ENCODE measurements around the gene IMP4.
A peak's percentile ranks its signal among the peaks of the same experiment; 100 is the strongest.

IMP4 gene

DNA sequence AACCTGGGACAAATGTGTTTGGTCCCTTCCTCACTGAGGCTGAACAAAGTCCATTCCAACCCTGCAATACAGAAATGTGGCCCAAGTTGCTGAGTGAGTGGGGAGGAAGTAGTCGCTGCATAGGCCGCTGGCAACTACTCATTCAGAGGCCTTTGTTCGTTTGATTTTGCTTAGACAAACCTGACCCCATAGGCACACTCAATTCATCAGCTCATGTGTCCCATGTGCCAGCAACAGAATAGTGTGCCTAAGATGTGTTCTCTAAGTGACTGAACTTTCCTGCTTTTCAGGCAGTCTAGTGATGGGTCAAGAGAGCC lies 36.2 kb downstream of the IMP4 start:
- no peak for DNase-seq

DNA sequence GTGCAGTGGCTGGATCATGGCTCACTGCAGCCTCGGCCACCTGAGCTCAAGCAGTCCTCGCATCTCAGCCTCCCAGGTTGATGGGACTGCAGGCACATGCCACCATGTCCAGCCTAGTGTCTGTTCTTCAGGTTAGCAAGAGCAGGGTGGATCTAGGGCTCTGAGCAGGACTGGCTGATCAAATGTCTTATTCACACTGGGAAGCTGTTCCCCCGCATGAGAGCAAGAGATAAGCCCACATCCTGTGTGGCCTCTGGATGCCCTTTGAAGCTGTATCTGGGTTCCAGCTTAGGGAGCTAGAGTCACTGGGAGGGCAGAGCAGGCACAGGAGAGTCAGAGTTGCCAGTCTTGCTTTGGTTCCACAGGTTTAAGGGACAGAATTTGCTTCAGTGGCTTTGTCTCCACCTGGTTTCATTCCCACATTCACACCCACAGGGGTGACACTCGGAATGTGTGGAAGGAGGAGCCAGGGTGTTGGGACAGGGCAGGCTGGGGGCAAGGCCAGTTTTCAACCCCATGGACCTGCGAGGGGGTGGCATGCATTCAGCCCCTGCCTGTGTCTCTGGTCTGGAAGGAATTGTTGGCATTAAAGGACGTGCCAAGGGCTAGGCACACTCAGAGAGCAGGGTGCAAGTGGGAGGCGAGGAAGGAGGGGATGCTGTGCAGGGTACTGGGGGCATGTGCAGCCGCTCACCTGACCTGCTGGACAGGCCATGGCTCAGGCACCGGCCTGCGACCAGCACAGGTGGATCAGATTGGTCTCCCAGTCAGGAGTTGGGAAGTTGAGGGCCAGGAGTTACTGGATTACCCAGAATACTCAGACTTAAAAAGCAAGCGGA lies 37.6 kb downstream of the IMP4 start:
- no peak for DNase-seq

DNA sequence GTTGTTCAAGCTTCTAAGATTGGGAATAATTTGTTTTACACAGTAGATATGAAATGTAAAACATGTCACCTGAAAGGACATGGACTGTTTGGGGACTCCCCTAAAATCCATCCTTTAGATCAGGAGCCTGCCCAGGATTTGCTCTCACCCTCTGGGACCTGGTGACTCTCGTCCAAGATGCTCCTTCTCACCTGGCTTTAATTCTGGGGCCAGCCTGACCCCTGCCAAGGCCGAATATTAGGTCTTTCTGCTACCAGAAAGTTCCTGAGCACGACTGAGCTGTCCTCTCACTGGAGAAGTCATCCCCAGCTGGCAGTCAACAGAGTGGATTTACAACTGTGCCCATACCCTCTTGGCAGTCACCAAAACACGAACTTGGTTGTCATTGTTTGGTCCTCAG lies 38.4 kb downstream of the IMP4 start:
- no peak for DNase-seq

DNA sequence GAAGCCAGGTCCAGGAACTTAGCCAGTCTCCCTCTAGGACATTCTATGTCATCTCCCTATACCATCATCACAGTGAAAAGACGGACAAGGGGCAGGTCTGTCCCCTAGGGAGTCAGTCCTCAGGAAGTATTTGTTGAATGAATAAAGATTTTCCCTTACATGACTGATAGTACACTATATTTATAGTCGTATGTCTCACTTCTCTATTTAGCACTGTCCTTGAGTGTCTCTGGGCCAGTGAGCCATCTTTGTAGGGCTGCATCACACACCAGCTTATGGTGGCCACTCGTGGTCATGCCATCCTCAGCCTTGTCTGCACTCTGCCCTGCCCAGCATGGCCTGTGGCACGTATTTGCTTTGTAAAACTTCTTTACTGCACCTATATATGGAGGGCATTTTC lies 38.9 kb downstream of the IMP4 start:
- DNase-seq: no peak

DNA sequence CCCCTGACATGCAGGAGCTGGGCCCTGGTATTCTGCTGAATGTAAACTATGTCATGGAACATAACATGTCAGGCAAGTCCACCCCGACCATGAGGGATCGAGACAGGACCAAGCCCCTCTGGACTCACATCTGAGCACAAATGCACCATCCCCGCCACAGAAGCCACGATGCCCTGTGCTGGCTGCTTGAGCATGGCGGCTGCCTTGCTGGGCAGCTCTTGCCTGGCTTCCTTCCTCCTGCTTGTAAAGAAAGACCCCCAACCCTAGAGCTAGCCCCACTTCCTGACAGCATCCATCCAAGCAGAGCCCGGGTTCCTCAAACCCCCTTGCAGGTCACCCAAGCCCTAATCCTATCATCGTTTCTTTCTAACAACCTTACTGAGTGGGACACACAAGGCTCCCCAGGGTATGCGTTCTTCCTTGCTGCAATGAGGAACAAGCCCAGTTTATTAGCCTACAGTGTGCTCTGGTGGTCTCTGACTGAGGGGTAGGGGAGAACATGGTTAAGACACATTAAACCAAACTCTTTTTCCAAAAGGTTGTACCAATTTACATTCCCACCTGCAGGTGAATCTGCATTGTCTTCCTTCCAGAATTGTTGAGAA lies 39.7 kb downstream of the IMP4 start:
- DNase-seq: no peak

DNA sequence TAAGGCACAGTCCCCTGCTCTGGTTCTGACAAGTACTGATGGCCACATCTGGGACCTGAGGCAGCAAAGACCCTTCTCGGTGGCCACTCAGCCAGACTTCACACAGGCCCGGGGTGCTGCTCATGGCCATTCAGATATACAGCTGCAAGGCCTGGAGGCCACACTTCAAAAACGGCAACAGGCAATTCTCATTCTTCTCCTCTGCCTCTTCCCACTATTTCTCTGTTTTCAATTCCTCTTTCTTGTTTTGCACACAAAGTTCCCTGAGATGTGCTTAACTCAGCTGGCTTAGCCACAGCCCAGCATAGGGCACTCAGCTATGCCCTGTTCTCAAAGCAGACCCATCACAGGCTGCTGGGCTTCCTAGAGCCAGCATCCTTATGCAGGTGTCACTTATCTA lies 43.0 kb downstream of the IMP4 start:
- peak; percentile 43 for DNase-seq

DNA sequence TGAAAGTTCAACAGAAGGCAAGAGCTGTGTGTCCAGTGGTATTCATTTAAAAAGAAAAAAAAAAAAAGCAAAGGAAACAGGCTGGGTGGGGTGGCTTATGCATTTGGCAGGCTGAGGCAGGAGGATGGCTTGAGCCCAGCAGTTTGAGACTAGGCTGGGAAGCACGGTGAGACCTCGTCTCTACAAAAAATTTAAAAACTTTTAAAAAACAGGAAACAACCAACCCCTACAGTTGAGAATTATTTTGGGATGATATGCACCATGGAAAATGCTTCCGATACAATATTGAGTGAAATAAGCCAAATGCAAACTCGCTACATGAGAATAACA lies 44.3 kb downstream of the IMP4 start:
- DNase-seq: peak; percentile 37

DNA sequence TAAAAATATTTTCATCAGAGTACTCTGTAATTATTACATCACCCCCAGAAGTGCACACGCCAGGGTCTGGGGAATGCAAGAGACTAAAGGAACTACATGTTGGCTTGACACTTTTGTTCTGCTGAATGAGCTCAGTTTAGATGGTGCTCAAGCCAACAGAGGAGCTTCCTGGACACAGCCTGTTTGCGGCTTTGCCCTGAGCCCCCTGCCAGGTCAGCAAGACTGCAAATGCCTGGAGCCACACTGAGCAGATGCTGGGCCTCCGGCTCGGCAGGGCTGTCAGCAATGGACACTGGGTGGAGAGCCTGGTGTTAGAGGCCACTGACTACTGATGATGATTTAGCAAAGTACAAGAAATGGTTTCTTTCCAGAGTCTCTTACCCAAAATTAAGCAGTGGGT lies 45.1 kb downstream of the IMP4 start:
- no peak for DNase-seq

DNA sequence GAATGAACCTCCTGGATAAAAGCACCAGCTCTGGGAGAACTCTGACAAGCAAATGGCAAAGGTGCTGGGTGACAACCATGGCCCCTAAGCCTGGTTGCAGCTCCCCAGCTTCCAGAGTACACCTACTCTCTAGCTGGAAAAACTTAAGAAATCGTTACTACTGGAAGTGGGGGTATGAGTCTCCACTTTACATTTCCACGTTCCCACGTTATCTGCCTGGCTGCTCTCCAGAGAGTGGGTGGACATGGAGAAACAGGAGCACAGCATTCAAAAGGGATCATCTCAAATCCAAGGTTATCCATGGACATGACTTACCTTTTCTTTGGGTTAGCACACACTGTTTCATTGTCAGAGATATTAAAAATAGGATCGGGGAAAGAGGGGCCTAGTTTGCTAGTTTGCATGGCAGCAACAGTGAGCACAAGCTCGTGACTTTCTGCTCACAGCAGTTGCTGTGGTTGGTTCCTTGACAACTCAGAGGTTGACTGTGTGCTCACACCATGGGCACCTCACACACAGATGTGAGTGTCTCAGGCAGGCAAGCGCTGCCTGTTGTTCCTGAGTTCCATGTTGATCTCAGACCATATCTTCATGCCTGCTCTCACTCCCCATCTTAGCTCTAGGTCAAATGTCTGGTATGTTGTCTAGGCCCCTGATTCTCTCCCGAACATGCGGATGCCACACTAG lies 45.7 kb downstream of the IMP4 start:
- DNase-seq: no peak

DNA sequence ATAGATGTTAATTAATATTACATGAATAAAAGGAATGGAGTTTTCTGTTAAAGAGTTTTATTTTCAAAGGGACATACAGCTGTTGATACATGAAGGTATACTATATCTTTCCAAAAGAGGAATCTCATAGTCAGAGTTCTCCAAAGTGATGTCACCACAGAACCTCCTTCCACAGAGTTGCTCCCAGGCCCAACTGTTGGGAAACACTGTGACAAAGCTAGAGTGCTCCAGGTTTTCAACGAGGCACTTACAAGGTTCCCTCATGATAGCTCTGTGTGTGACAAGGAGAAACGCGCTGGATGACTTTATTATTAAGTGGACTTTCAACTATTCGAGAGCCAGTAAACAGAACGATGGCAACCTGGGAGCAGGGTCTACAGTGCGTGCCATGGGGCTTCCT lies 46.7 kb downstream of the IMP4 start:
- no peak for DNase-seq

DNA sequence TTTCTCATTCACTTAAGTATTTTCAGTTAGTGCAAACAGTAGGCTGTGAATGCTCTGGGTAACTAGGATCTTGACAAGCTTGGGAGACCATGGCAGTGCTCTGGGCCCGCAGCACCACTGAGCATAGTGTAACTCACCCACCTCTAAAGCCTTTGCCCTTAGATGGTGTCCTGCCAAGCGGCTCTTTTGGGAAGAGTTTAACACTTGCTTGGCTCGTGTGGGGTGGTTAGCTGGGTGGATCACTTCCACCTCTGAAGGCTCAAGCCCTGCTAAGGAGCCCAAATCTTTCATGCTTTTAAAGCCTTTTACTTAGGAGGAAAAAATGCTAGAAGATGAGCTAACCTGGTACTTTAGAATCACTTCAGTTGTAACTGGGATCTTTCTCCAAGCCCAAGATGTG lies 47.1 kb downstream of the IMP4 start:
- no peak for DNase-seq

DNA sequence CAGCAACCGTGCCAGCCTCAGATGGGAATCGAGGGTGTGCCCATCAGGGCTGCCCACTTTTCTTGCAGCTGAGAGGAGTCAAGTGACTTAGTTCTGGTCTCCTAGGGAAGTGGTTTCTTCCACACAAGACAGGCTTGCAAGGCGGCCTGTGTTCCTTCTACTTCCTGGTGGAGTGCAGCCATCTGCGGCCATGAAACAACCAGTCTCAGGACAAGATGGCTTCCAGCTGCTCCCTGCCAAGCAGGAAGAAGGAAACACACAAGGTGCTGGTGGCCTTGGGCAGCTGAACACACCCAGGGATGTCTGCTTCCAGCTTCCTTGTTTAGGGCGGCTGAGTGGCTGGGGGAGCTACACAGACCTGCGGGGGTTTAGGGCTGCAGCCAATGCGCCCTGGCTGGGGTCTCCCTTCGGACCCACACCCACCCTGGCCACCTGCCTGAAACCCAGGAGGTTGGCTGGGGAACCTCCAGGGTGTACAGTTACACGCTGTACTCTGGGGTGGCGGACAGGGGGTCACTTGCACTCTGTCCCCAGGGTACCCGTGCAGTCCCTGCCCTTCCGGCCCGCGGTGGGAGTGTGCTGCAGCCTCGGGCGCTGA lies 47.9 kb downstream of the IMP4 start:
- DNase-seq: peak; percentile 22

DNA sequence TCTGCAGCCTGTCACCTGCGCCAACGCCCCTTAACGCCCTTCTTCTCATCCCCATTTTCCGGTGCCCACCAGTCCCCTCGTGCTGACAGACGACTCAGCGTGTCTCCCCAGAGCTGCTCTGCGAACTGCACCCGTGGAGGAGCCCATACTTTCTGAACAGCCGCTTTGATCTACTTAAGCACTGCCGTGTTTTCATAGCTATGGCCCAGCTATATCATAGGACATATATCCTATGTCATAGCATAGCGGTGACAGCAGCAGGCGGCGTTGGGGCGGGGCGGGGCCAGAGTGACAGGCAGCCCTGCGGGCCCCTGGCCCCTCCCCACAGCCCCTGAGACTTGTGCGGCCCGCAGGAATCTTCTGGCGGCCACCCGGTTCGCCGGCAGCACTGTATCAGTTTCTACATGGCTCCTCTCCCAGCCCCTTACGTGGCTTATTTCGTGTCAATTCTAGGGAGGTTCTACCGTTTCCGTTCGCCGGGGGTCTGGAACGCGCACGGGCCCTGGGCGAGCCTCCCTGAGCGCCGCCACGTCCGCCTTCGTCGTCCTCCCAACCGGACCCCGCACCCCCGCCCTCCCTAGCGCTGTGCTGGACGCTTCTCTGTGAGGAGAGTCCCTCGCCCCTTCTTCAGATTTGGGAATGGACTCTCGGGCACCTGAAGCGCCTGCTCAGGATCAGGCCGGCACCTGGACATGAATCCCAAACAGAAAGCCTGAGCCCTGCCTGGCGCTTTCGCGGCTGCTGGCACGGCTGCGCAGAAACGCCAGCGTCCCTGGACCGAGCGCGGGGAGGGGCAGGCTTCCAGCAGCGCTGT lies 48.6 kb downstream of the IMP4 start:
- DNase-seq: peak; percentile 76

DNA sequence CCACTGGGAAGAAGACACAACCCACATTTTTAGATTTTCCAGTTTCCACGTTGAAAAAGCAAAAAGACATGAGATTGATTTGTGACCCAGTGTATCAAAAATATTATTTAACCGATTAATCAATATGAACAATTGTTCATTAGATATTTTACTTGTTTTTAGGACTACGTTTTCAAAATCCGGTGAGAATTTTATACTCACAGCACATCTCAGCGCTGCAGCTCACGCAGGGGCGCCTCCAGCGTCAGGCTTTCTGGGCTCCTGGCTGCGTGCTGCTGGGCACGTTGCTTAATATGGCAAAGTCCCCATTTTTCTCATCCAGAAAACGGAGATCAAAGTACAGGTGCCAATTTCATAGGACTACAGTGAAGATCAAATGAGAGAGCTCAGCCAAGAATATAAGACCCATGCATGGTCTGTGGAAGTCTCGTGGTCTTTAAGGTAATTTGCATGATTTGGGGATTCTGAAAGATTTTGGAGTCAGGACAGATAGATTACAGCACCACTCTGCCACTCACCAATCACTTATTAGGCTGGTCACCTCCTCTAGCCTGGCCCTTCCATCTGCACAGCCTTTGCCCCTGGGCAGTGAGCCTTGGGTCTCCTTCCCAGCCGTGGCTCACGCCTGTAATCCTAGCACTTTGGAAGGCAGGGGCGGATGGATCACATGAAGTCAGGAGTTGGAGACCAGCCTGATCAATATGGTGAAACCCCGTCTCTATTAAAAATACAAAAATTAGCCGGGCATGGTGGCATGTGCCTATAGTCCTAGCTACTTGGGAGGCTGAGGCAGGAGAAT lies 49.4 kb downstream of the IMP4 start:
- peak; percentile 71 for DNase-seq

DNA sequence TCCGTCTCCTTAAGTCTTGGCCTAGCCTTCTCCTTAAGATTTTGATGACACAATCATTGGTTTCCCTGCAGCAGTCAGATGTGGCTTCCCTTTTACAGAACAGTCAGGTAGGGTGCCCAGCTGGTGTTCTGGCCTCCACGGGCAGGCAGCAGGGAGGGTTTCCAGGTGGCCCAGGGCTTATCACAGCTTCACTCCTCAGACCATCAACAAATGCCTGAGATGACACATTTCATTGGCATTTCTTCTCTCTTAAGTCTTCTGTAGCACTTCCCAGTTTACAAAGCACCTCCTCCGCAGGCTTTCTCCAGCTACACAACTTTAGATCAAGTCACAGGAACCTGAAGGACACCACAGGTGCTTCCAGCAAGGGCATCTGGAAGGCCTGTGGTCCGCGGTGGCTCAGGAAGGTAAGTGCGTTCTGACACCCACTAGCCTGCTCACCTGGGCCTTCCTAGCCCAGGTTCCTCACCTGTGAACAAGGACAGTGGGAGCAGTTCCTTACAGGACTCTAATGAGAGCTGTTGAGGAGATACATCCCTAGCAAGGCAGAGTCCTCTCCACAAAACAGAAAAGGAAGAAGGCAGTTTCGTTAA lies 50.7 kb downstream of the IMP4 start:
- DNase-seq: no peak
